ENCODE results near the gene CCL1. TPM values are rescaled to one million over a fixed set of nuclear protein-coding genes. Genes with fewer than 3 reads are reported as not detected.

CCL1 gene
- total RNA-seq, 1 experiment from 2014 or later = not detected

- Histone ChIP-seq H3K4me1 (ENCODE audit: insufficient read depth, low read length) (no peaks in the 10 kb centered on the region), H2AK5ac (ENCODE audit: insufficient read length, low read length) (no peak overlapping the region), H3T11ph (ENCODE audit: low read length) (no peak overlapping the region), H4K20me1 (ENCODE audit: control insufficient read depth, insufficient read depth, insufficient read length) (no peaks in the 10 kb centered on the region), H3K18ac (ENCODE audit: insufficient read length, low read depth, low read length) (no peak overlapping the region), H3K4me2 (ENCODE audit: insufficient read depth, insufficient read length, low read length) (no peak overlapping the region), H3K23me2 (ENCODE audit: insufficient read length, low read depth, low read length, poor library complexity, severe bottlenecking) (no peaks in the 10 kb centered on the region), H3K9ac (ENCODE audit: extremely low read depth, insufficient read length, low read length) (no peak overlapping the region), H3K79me2 (ENCODE audit: insufficient read depth, low read length) (no peaks in the 10 kb centered on the region), H3K27ac (ENCODE audit: insufficient read length, low read depth, low read length) (no peak overlapping the region), H3K27me3 (ENCODE audit: insufficient read depth, low read length) (no peaks in the 10 kb centered on the region), H3K9me3 (ENCODE audit: control insufficient read depth, low read depth, low read length) (no peaks in the 10 kb centered on the region), H3K14ac (ENCODE audit: insufficient read depth, low read length) (no peak overlapping the region; the same call in 1 of the 2 replicates), H3K23ac (ENCODE audit: insufficient read length, low read depth, low read length) (no peak overlapping the region), H4K91ac (ENCODE audit: insufficient read length, low read depth, low read length) (no peak overlapping the region), H2BK20ac (ENCODE audit: low read depth, low read length, poor library complexity, severe bottlenecking) (no peak overlapping the region), H4K5ac (ENCODE audit: insufficient read length, low read depth, low read length) (no peak overlapping the region), H2BK120ac (ENCODE audit: low read depth, low read length, poor library complexity, severe bottlenecking) (no peak overlapping the region), H3K79me1 (ENCODE audit: insufficient read depth, low read depth, low read length, poor library complexity, severe bottlenecking) (no peaks in the 10 kb centered on the region), H2BK5ac (ENCODE audit: insufficient read length, low read length) (no peak overlapping the region), H3K4ac (ENCODE audit: low read depth, low read length) (no peak overlapping the region), H2BK12ac (ENCODE audit: insufficient read length, low read depth, low read length) (no peak overlapping the region), H3K56ac (ENCODE audit: insufficient read length, low read depth, low read length) (no peak overlapping the region), H2AFZ (ENCODE audit: low read length) (no peak overlapping the region), H4K8ac (replicated peaks; ENCODE audit: insufficient read length, low read depth, low read length) (no peak overlapping the region), H2BK15ac (ENCODE audit: low read depth, low read length) (no peak overlapping the region)
- H3K27ac Mint-ChIP-seq = no peak overlapping the region
- H3K36me3 Mint-ChIP-seq (ENCODE audit: insufficient read depth in 1 of 3, low read depth in 3 of 3) = no peaks in the 10 kb centered on the region
- no peaks in the 10 kb centered on the region for H3K9me3 Mint-ChIP-seq
- DNase-seq = peak; percentile 20
- peaks cover 21% of the 10 kb centered on the region for H3K27me3 Mint-ChIP-seq (ENCODE audit: low read depth)
- no peak for TF ChIP-seq CTCF (conservative IDR thresholded peaks at IDR 0.05)
- peaks cover 10 to 21% of the 10 kb centered on the region in 2 experiments; a peak in 3 of 4 replicates for H3K4me1 Mint-ChIP-seq
- no CpG with 5 or more reads among the region's 4 CpGs for WGBS (ENCODE audit: extremely low coverage, insufficient read length, low lambda C conversion rate)
- H3K4me3 Mint-ChIP-seq = no peak overlapping the region
Measured at GRCh38 chr17:34366529-34367107, 3.6 kb upstream of the CCL1 start.

Measured in H9 (cell line).